K562 (cell line): ENCODE results near the gene HMG20B. TPM values are rescaled to one million over a fixed set of nuclear protein-coding genes. Genes with fewer than 3 reads are reported as not detected.

Experiments used
- AFF4 ChIP-seq: sonication (generic); formaldehyde crosslinking; IDR thresholded peaks from 2 replicates; pipeline ENCODE4 v1.8.0; 2023; ENCODE audit warnings: mild to moderate bottlenecking, missing genetic modification reagents
- BCOR ChIP-seq: fragments of 450-650 bp; IDR thresholded peaks from 2 replicates; pipeline ENCODE4 v1.6.1; 2016
- CBFA2T3 ChIP-seq: fragments of 450-650 bp; IDR thresholded peaks from 2 replicates; pipeline ENCODE4 v1.6.1; 2017
- CCNT2 ChIP-seq: IDR thresholded peaks from 2 replicates; pipeline ENCODE4 v1.6.1; 2011; ENCODE audit warnings: borderline replicate concordance, low read depth, mild to moderate bottlenecking, moderate library complexity, mixed read lengths, low read length; ENCODE audit not compliant: insufficient read length; ENCODE audit errors: extremely low read depth
- HDAC2 ChIP-seq: fragments of 450-650 bp; IDR thresholded peaks from 2 replicates; pipeline ENCODE4 v1.6.1; 2016; ENCODE audit warnings: mild to moderate bottlenecking
- HDGF ChIP-seq: fragments of 450-650 bp; IDR thresholded peaks from 2 replicates; pipeline ENCODE4 v1.6.1; 2016
- NR3C1 ChIP-seq: sonication (generic); formaldehyde crosslinking; IDR thresholded peaks from 2 replicates; pipeline ENCODE4 v1.8.1; 2022; ENCODE audit warnings: missing genetic modification reagents
- PML ChIP-seq: IDR thresholded peaks from 2 replicates; pipeline ENCODE4 v1.6.1; 2012; ENCODE audit warnings: low read length, inconsistent platforms
- RFX1 ChIP-seq: fragments of 450-650 bp; IDR thresholded peaks from 2 replicates; pipeline ENCODE4 v1.6.1; 2016; ENCODE audit warnings: mild to moderate bottlenecking, moderate library complexity
- ZBED1 ChIP-seq: IDR thresholded peaks from 2 replicates; pipeline ENCODE4 v1.6.1; 2014
- ZBTB5 ChIP-seq: fragments of 450-650 bp; IDR thresholded peaks from 2 replicates; pipeline ENCODE4 v1.6.1; 2017; ENCODE audit warnings: antibody characterized with exemption
- ZFP36 ChIP-seq: fragments of 150-350 bp; IDR thresholded peaks from 2 replicates; pipeline ENCODE4 v1.6.1; 2018; ENCODE audit warnings: low read length, low read depth; ENCODE audit not compliant: partially characterized antibody
- ZZZ3 ChIP-seq: fragments of 450-650 bp; IDR thresholded peaks from 2 replicates; pipeline ENCODE4 v1.6.1; 2016; ENCODE audit warnings: antibody characterized with exemption, mild to moderate bottlenecking, moderate library complexity
- polyA plus RNA-seq, 8 experiments: library from polyadenylated mRNA; depleted of rRNA in 4 of 8; stranded (reverse) in 5 of 8; unstranded in 3 of 8; fragments of >200 nt; fragmentation: Nextera tagmentation in 2 of 8; fragmentation: Illumina TruSeq in 1 of 8; extraction: Ambion mirVana in 2 of 8; extraction: Trizol in 1 of 8; gene quantifications; 2 replicates each; pipeline versions ENCODE4 v1.2.1 to v1.2.3, GENCODE V29; 2011 to 2014; ENCODE audit warnings: inconsistent platforms in 1 of 8, missing spikeins in 1 of 8
- total RNA-seq, 7 experiments: library from RNA; depleted of rRNA in 6 of 7; stranded (reverse); fragments of >200 nt in 6 of 7; fragmentation: Illumina TruSeq in 2 of 7; extraction: Trizol in 2 of 7; gene quantifications; 2 replicates each; pipeline versions ENCODE4 v1.2.1 to v1.2.3, GENCODE V29; 2011 to 2021; ENCODE audit warnings: low replicate concordance in 1 of 7

HMG20B gene
- total and polyA plus RNA-seq, 9 of the 15 experiments (the other 6 are each of a cell fraction or from before 2014, with no cell fraction given), result 0.35 to 172 (median 38.6) TPM

- TF ChIP-seq AFF4 (no peak), ZZZ3 (no peak), HDAC2 (0 out of 2 replicates have a peak, but pooled peaks have one; percentile 45), ZFP36 (peak; percentile 98), RFX1 (no peak), HDGF (peak; percentile 65; the same call in 1 of the 2 replicates), ZBED1 (0 out of 2 replicates have a peak, but pooled peaks have one; percentile 45), NR3C1 (CRISPR knock-in tag) (0 out of 2 replicates have a peak, but pooled peaks have one; percentile 7), CBFA2T3 (peak; percentile 58), PML (no peak), ZBTB5 (peak; percentile 46; the same call in 1 of the 2 replicates), BCOR (peak; percentile 29; the same call in 1 of the 2 replicates), CCNT2 (no peak)
Observed at GRCh38 chr19:3556423-3556977, 16.2 kb upstream of the HMG20B start (continued).
